K562 (cell line): Measurements from ENCODE around the gene PRODH. TPM values are rescaled to one million over a fixed set of nuclear protein-coding genes. Genes with fewer than 3 reads are reported as not detected.

Experiments
- BACH1 ChIP-seq: fragments of 200-800 bp; sonication (Bioruptor generic); IDR thresholded peaks from 2 replicates; pipeline ENCODE4 v1.6.1; 2016; ENCODE audit warnings: missing genetic modification characterization, missing compliant biosample characterization
- CBFA2T2 ChIP-seq: fragments of 450-650 bp; conservative IDR thresholded peaks from 2 replicates; pipeline ENCODE4 v1.6.1; 2017; ENCODE audit warnings: mild to moderate bottlenecking
- CBX5 ChIP-seq: IDR thresholded peaks from 2 replicates; pipeline ENCODE4 v1.6.1; 2014; ENCODE audit warnings: low read depth, borderline replicate concordance
- NR4A1 ChIP-seq, 2 experiments: fragments of 250-450 bp in 1 of 2; fragments of 450-650 bp in 1 of 2; sonication (Bioruptor Pico) in 1 of 2; IDR thresholded peaks; 2 replicates each; pipeline versions ENCODE4 v1.4.0 to v1.6.1; 2016 to 2020; ENCODE audit warnings: mild to moderate bottlenecking in 2 of 2, missing compliant biosample characterization in 1 of 2, missing genetic modification characterization in 1 of 2, moderate library complexity in 1 of 2
- PHB2 ChIP-seq: fragments of 450-650 bp; IDR thresholded peaks from 2 replicates; pipeline ENCODE4 v1.6.1; 2017; ENCODE audit warnings: low read depth
- POLR3A ChIP-seq: IDR thresholded peaks from 2 replicates; pipeline ENCODE4 v1.6.1; 2011; ENCODE audit warnings: borderline replicate concordance, mild to moderate bottlenecking, moderate library complexity; ENCODE audit not compliant: insufficient read length, insufficient read depth; ENCODE audit errors: extremely low read depth
- POLR3G ChIP-seq: IDR thresholded peaks from 2 replicates; pipeline ENCODE4 v1.6.1; 2011; ENCODE audit not compliant: insufficient read length, insufficient replicate concordance; ENCODE audit errors: extremely low read depth
- polyA plus RNA-seq, 8 experiments: library from polyadenylated mRNA; depleted of rRNA in 4 of 8; stranded (reverse) in 5 of 8; unstranded in 3 of 8; fragments of >200 nt; fragmentation: Nextera tagmentation in 2 of 8; fragmentation: Illumina TruSeq in 1 of 8; extraction: Ambion mirVana in 2 of 8; extraction: Trizol in 1 of 8; gene quantifications; 2 replicates each; pipeline versions ENCODE4 v1.2.1 to v1.2.3, GENCODE V29; 2011 to 2014; ENCODE audit warnings: inconsistent platforms in 1 of 8, missing spikeins in 1 of 8
- total RNA-seq, 7 experiments: library from RNA; depleted of rRNA in 6 of 7; stranded (reverse); fragments of >200 nt in 6 of 7; fragmentation: Illumina TruSeq in 2 of 7; extraction: Trizol in 2 of 7; gene quantifications; 2 replicates each; pipeline versions ENCODE4 v1.2.1 to v1.2.3, GENCODE V29; 2011 to 2021; ENCODE audit warnings: low replicate concordance in 1 of 7
- TF ChIP-seq, protein P1 (sequence below), 2 experiments: fragments of 450-650 bp; IDR thresholded peaks; 2 replicates each; pipeline ENCODE4 v1.6.1; 2016; ENCODE audit warnings: mild to moderate bottlenecking in 2 of 2, borderline replicate concordance in 1 of 2, low read depth in 1 of 2, moderate library complexity in 1 of 2
- TF ChIP-seq, protein P2 (sequence below): fragments of 450-650 bp; IDR thresholded peaks from 2 replicates; pipeline ENCODE4 v1.6.1; 2016; ENCODE audit warnings: borderline replicate concordance
- TF ChIP-seq, protein P3 (sequence below): sonication (generic); formaldehyde crosslinking; IDR thresholded peaks from 2 replicates; pipeline ENCODE4 v1.8.1; 2023; ENCODE audit warnings: mild to moderate bottlenecking, missing genetic modification reagents, moderate library complexity
- TF ChIP-seq, protein P4 (sequence below): fragments of 250-450 bp; sonication (Bioruptor Pico); IDR thresholded peaks from 2 replicates; pipeline ENCODE4 v1.5.0; 2021
- TF ChIP-seq, protein P5 (sequence below): fragments of 250-450 bp; sonication (Bioruptor Pico); IDR thresholded peaks from 2 replicates; pipeline ENCODE4 v1.8.0; 2021; ENCODE audit warnings: borderline replicate concordance, mild to moderate bottlenecking, moderate library complexity; ENCODE audit not compliant: poor library complexity, severe bottlenecking

PRODH gene
- total and polyA plus RNA-seq, 9 of the 15 experiments (the other 6 are each of a cell fraction or from before 2014, with no cell fraction given), result 0.07 to 0.11 TPM; not detected in 7

DNA sequence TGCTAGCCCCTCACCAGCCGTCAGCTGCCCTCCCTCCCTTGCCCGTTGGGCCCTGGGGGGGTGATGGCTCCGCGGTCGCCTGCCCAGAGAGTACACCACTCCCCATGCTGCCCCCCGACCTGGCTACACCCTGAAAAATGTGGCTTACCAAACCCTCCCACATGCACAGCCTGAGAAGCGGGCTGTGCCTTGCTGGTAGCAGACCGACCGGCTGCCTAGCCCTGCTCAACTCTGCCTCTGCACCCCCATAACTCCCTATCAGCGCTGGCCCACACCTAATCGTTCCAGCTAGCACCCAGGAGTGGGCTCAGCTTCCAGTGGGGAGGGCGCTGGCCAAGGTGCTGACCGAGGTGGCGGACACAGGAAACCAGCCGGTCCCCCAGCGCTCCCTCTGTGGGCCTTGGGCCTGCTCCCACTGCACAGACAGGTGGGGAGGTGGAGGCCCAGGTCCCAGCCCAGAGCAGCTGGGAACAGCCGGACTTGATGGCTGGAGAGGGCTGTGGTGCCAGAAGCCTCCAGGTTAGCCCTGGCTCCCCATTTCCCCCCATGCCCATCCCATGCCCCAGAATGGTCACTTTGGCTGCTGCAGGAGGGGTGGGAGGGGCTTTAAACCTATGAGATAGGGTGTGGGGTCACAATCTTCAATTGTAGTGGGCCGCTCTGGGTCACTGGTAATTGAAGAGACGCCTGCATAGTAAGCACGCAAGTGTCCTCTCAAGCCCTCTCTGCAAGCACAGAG lies 32.1 kb upstream of the PRODH start (continued):
- TF ChIP-seq, protein P1, sequence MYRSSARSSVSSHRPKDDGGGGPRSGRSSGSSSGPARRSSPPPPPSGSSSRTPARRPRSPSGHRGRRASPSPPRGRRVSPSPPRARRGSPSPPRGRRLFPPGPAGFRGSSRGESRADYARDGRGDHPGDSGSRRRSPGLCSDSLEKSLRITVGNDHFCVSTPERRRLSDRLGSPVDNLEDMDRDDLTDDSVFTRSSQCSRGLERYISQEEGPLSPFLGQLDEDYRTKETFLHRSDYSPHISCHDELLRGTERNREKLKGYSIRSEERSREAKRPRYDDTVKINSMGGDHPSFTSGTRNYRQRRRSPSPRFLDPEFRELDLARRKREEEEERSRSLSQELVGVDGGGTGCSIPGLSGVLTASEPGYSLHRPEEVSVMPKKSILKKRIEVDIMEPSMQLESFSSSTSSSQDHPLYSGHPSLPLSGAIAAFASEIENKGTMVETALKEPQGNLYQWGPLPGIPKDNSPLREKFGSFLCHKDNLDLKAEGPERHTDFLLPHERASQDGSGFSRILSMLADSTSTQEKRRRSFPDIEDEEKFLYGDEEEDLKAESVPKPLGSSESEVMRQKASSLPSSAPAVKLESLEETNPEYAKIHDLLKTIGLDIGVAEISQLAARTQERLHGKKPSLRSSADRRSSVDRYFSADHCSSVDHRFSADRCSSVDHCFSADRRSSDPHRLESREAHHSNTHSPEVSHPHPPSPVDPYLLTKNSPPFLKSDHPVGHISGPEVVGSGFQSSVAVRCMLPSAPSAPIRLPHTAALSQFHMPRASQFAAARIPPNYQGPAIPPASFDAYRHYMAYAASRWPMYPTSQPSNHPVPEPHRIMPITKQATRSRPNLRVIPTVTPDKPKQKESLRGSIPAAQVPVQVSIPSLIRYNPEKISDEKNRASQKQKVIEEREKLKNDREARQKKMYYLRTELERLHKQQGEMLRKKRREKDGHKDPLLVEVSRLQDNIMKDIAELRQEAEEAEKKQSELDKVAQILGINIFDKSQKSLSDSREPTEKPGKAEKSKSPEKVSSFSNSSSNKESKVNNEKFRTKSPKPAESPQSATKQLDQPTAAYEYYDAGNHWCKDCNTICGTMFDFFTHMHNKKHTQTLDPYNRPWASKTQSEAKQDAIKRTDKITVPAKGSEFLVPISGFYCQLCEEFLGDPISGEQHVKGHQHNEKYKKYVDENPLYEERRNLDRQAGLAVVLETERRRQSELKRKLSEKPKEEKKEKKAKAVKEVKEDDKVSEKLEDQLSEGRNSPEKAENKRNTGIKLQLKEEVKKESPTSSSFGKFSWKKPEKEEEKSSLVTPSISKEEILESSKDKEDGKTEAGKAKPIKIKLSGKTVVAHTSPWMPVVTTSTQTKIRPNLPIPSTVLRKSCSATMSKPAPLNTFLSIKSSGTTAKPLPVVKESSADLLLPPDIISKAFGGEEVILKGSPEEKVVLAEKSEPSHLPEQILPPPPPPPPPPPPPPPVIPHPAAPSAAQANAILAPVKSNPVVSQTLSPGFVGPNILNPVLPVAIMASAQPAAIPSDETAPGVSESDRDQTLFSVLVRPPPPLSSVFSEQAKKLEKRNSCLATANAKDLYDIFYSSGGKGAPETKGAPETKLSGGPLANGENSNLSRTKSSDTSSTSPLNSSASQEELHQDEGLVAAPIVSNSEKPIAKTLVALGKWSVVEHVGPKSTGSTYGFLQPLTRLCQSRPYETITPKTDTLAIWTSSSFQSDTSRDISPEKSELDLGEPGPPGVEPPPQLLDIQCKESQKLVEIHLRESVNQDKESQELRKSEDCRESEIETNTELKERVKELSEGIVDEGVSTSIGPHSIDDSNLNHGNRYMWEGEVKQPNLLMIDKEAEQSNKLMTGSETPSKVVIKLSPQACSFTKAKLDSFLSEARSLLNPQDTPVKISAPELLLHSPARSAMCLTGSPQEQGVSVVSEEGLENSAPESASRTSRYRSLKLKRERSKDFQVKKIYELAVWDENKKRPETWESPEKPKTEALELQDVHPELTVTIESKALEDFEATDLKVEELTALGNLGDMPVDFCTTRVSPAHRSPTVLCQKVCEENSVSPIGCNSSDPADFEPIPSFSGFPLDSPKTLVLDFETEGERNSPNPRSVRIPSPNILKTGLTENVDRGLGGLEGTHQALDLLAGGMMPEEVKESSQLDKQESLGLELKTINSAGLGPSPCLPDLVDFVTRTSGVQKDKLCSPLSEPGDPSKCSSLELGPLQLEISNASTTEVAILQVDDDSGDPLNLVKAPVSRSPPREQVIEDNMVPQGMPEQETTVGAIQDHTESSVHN (IDR thresholded peaks at IDR 0.05; ENCODE audit: borderline replicate concordance in 1 of 2, low read depth in 1 of 2), result no peak
- TF ChIP-seq NR4A1 (CRISPR knock-in tag; IDR thresholded peaks at IDR 0.05) (no peak), NR4A1 (tag; IDR thresholded peaks at IDR 0.05) (no peak), CBFA2T2 (no peak), PHB2 (no peak), POLR3A (no peak), POLR3G (no peak), BACH1 (no peak), CBX5 (no peak)
- TF ChIP-seq, protein P2, sequence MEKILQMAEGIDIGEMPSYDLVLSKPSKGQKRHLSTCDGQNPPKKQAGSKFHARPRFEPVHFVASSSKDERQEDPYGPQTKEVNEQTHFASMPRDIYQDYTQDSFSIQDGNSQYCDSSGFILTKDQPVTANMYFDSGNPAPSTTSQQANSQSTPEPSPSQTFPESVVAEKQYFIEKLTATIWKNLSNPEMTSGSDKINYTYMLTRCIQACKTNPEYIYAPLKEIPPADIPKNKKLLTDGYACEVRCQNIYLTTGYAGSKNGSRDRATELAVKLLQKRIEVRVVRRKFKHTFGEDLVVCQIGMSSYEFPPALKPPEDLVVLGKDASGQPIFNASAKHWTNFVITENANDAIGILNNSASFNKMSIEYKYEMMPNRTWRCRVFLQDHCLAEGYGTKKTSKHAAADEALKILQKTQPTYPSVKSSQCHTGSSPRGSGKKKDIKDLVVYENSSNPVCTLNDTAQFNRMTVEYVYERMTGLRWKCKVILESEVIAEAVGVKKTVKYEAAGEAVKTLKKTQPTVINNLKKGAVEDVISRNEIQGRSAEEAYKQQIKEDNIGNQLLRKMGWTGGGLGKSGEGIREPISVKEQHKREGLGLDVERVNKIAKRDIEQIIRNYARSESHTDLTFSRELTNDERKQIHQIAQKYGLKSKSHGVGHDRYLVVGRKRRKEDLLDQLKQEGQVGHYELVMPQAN, result no peak
- TF ChIP-seq, protein P3, sequence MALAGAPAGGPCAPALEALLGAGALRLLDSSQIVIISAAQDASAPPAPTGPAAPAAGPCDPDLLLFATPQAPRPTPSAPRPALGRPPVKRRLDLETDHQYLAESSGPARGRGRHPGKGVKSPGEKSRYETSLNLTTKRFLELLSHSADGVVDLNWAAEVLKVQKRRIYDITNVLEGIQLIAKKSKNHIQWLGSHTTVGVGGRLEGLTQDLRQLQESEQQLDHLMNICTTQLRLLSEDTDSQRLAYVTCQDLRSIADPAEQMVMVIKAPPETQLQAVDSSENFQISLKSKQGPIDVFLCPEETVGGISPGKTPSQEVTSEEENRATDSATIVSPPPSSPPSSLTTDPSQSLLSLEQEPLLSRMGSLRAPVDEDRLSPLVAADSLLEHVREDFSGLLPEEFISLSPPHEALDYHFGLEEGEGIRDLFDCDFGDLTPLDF (CRISPR knock-in tag), result peak; percentile 78; the same call in 1 of the 2 replicates
- TF ChIP-seq, protein P4, sequence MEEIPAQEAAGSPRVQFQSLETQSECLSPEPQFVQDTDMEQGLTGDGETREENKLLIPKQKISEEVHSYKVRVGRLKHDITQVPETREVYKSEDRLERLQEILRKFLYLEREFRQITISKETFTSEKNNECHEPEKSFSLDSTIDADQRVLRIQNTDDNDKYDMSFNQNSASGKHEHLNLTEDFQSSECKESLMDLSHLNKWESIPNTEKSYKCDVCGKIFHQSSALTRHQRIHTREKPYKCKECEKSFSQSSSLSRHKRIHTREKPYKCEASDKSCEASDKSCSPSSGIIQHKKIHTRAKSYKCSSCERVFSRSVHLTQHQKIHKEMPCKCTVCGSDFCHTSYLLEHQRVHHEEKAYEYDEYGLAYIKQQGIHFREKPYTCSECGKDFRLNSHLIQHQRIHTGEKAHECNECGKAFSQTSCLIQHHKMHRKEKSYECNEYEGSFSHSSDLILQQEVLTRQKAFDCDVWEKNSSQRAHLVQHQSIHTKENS, result no peak
- TF ChIP-seq, protein P5, sequence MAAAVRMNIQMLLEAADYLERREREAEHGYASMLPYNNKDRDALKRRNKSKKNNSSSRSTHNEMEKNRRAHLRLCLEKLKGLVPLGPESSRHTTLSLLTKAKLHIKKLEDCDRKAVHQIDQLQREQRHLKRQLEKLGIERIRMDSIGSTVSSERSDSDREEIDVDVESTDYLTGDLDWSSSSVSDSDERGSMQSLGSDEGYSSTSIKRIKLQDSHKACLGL (CRISPR knock-in tag), result no peak
